CD4-positive, alpha-beta T cell (primary cell): Measurements from ENCODE around the gene ATP5PD. TPM values are rescaled to one million over a fixed set of nuclear protein-coding genes. Genes with fewer than 3 reads are reported as not detected.

ENCODE experiments used
- ATAC-seq: fragments of 200-7000 bp; cut with Tn5 transposase; one replicate; pipeline ENCODE4 v1.10.0; 2022; ENCODE audit warnings: mild to moderate bottlenecking; ENCODE audit not compliant: poor library complexity
- CTCF ChIA-PET: fragments of 350-600 bp; sonication (Branson Sonifier 250); formaldehyde crosslinking; loops from one replicate; lab custom pipeline; 2021; ENCODE audit warnings: antibody characterized with exemption, inconsistent platforms; lab: Charles Lee
- POLR2A ChIA-PET: fragments of 350-600 bp; sonication (Branson Sonifier 250); formaldehyde crosslinking; loops from one replicate; lab custom pipeline; 2021; ENCODE audit warnings: antibody characterized with exemption, inconsistent platforms; lab: Charles Lee
- DNase-seq, 14 experiments: peaks; one replicate each; pipeline ENCODE4 v3.0.0-alpha.2; 2013 to 2020; ENCODE audit warnings: mixed read lengths in 2 of 14
- H3K27ac ChIP-seq, 2 donors: one replicate each; pipeline versions ENCODE4 v1.5.1 to v1.7.0; 2013; ENCODE audit warnings: low read length in 2 of 2, low read depth in 1 of 2, mild to moderate bottlenecking in 1 of 2
- H3K27me3 ChIP-seq, 2 experiments: 1 replicate in 1 of 2; 2 replicates in 1 of 2; pipeline versions ENCODE4 v1.6.1 to v1.7.0; 2013; ENCODE audit warnings: low read length in 2 of 2, control low read depth in 1 of 2, mild to moderate bottlenecking in 1 of 2, moderate library complexity in 1 of 2; ENCODE audit not compliant: insufficient read depth in 2 of 2, control insufficient read depth in 1 of 2
- H3K36me3 ChIP-seq: one replicate; pipeline ENCODE4 v1.6.1; 2013; ENCODE audit warnings: low read length, control low read depth; ENCODE audit not compliant: insufficient read depth
- H3K4me1 ChIP-seq: one replicate; pipeline ENCODE4 v1.6.1; 2013; ENCODE audit warnings: low read length, control low read depth; ENCODE audit not compliant: insufficient read depth
- H3K4me3 ChIP-seq: one replicate; pipeline ENCODE4 v1.5.1; 2013; ENCODE audit warnings: mild to moderate bottlenecking, low read length, moderate library complexity
- H3K9me3 ChIP-seq, 2 experiments: 1 replicate in 1 of 2; 2 replicates in 1 of 2; pipeline versions ENCODE4 v1.6.1 to v1.7.0; 2013; ENCODE audit warnings: low read length in 2 of 2, mild to moderate bottlenecking in 2 of 2, control low read depth in 1 of 2, moderate library complexity in 1 of 2; ENCODE audit not compliant: control insufficient read depth in 1 of 2, insufficient read depth in 1 of 2
- H3K27ac Mint-ChIP-seq: one replicate; pipeline ENCODE4 v1.8.0; 2020; ENCODE audit warnings: mixed read lengths
- H3K27me3 Mint-ChIP-seq: one replicate; pipeline ENCODE4 v1.8.0; 2021; ENCODE audit warnings: mixed read lengths
- H3K36me3 Mint-ChIP-seq: one replicate; pipeline ENCODE4 v1.8.0; 2021; ENCODE audit warnings: low read depth, mixed read lengths
- H3K4me1 Mint-ChIP-seq: one replicate; pipeline ENCODE4 v1.8.0; 2021; ENCODE audit warnings: low read depth, mixed read lengths
- H3K4me3 Mint-ChIP-seq: one replicate; pipeline ENCODE4 v1.8.0; 2020; ENCODE audit warnings: mild to moderate bottlenecking, mixed read lengths
- H3K9me3 Mint-ChIP-seq: one replicate; pipeline ENCODE4 v1.8.0; 2020; ENCODE audit warnings: mixed read lengths
- intact Hi-C, 2 experiments: fragments of 100-400 bp; cut with DNase I in 1 of 2; cut with micrococcal nuclease in 1 of 2; formaldehyde crosslinking; loops; one replicate each; pipeline versions ENCODE4 v1.15.1 to v1.9.0; 2023 to 2025; cut with DNase I, micrococcal nuclease
- total RNA-seq, 174 experiments: library from RNA in 2 of 174; stranded (reverse) in 2 of 174; gene quantifications; one replicate each; pipeline ENCODE4 v1.2.3 and lab custom pipeline; 2021 to 2026
- TF ChIP-seq, protein P1 (sequence below): fragments of 200-600 bp; IDR thresholded peaks from one replicate; pipeline ENCODE4 v1.8.0; 2022; ENCODE audit warnings: antibody characterized with exemption, mild to moderate bottlenecking

ATP5PD gene
- total RNA-seq, 2 experiments from 2014 or later = 98.5 to 112 TPM

DNA sequence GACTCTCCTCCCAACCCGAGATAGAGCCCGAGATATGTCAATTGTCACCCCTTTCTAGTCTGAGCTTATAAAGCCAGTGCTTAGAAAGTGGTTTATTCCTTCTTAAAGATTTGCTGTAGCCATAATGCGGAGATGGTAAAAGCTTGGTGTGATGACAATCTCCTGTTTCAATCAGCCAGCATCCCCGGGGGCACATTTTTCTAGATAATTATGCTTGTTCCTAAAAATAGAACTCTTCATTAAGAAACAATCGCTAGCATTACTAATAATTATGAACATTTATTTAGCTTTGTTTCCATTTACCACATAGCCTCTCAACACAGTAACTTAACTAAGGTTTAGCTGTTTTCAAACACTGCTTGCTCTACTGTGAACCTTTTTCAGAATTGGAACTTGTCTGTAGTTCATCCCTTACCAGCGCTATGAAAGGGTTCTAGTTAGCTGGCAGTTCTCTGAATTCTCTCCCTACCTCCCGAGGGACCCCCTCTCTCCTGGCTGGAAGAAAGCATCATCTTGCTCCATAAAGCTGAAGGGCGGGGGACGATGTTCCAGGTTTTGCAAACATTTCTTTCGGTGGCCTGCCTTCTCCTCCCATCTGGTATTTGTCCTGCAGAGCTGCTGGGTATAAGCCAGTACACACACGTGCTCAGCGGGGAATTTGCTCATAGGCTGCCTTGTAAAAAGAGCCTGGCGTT is 35.2 kb downstream of the ATP5PD start:
- ChIA-PET CTCF (interaction anchor here (0.6 to 3.3 kb wide), 12 partner anchors 13 to 323 kb away, joined by 3 to 51 read pairs (median 11); partner anchors contain the start of genes ATP5PD, CDR2L, GGA3 and HID1), POLR2A (interaction anchor here (1.2 to 3.7 kb wide), 17 partner anchors 12 to 656 kb away, joined by 3 to 61 read pairs (median 7); partner anchors contain the start of genes ARMC7, ATP5PD, CDR2L and GGA3)
- peak overlapping the region; percentile 85 for H3K27ac Mint-ChIP-seq
- H3K4me1 Mint-ChIP-seq = peaks cover 35% of the 10 kb centered on the region
- DNase-seq = no peak
- intact Hi-C loops = loop anchor here (1.0 to 2.0 kb wide), 4 partner anchors 23 to 49 kb away; partner anchors contain the start of genes ATP5PD (in 1 of the 2) and KCTD2 (in 1 of the 2)
- H3K9me3 Mint-ChIP-seq = no peaks in the 10 kb centered on the region
- Histone ChIP-seq H3K4me1 (peaks cover 18% of the 10 kb centered on the region), H3K36me3 (peaks cover 4% of the 10 kb centered on the region), H3K27ac (peak overlapping the region in 1 of 2 donors; percentile 45), H3K27me3 (peaks cover 0 to 2% of the 10 kb centered on the region in 2 experiments), H3K4me3 (no peak overlapping the region), H3K9me3 (no peaks in the 10 kb centered on the region)
- TF ChIP-seq, protein P1, sequence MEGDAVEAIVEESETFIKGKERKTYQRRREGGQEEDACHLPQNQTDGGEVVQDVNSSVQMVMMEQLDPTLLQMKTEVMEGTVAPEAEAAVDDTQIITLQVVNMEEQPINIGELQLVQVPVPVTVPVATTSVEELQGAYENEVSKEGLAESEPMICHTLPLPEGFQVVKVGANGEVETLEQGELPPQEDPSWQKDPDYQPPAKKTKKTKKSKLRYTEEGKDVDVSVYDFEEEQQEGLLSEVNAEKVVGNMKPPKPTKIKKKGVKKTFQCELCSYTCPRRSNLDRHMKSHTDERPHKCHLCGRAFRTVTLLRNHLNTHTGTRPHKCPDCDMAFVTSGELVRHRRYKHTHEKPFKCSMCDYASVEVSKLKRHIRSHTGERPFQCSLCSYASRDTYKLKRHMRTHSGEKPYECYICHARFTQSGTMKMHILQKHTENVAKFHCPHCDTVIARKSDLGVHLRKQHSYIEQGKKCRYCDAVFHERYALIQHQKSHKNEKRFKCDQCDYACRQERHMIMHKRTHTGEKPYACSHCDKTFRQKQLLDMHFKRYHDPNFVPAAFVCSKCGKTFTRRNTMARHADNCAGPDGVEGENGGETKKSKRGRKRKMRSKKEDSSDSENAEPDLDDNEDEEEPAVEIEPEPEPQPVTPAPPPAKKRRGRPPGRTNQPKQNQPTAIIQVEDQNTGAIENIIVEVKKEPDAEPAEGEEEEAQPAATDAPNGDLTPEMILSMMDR = no peak
- H3K27me3 Mint-ChIP-seq = no peaks in the 10 kb centered on the region
- H3K4me3 Mint-ChIP-seq = peak overlapping the region; percentile 96
- ATAC-seq = no peak
- peaks cover 26% of the 10 kb centered on the region for H3K36me3 Mint-ChIP-seq

DNA sequence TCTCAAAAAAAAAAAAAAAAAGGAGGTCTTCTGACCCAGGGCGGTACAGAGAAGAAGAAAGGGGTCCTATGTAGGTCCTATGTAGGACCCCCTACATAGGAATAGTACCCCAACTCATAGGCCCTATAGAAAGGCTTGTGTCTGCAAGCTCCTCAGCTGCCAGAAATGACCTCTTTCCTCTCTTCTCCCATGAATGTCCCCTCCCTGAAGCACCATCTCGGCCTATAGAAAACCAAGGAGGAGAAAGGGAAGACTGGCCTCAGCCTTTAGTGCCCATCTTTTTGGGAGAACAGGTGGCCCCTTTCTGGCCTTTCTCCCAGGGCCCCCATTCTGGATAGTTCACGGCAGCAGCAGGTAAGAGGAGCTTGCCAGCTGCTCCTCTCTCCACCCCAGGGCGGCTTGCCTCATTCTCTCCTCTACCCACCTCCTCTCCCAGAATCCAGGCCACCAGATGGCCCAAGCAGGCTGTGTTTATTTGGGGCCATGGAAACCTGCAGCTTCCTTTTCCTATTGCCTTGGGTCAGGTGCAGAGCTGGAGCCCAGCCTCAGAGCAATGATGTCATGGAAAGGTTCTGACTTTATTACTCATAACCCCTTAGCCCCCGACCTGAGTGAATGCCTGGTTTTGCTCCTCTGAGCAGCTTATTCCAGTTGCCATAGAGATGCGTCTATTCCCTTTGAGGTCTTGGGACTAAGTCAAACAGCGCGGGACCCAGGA is 35.9 kb downstream of the ATP5PD start:
- Mint-ChIP-seq H3K27ac (no peak overlapping the region), H3K4me3 (peak overlapping the region; percentile 76), H3K27me3 (no peaks in the 10 kb centered on the region), H3K4me1 (peaks cover 35% of the 10 kb centered on the region), H3K9me3 (no peaks in the 10 kb centered on the region), H3K36me3 (peaks cover 22% of the 10 kb centered on the region)
- ATAC-seq (no peak), DNase-seq (no peak)
- CTCF ChIA-PET = interaction anchor here (0.6 to 3.3 kb wide), 5 partner anchors 21 to 323 kb away, joined by 3 to 51 read pairs (median 15); partner anchors contain the start of gene CDR2L
- POLR2A ChIA-PET = interaction anchor here (1.2 to 3.7 kb wide), 5 partner anchors 12 to 38 kb away, joined by 3 to 61 read pairs (median 27); partner anchors contain the start of genes ATP5PD, CDR2L, HID1 and KCTD2
- no peak overlapping the region for H3K4me3 ChIP-seq
- no peaks in the 10 kb centered on the region for H3K9me3 ChIP-seq
- H3K4me1 ChIP-seq = peaks cover 18% of the 10 kb centered on the region
- intact Hi-C loops = no loop called here
- peaks cover 0 to 4% of the 10 kb centered on the region in 2 experiments for H3K27me3 ChIP-seq
- TF ChIP-seq, protein P1 = no peak
- no peaks in the 10 kb centered on the region for H3K36me3 ChIP-seq
- H3K27ac ChIP-seq = no peak overlapping the region

DNA sequence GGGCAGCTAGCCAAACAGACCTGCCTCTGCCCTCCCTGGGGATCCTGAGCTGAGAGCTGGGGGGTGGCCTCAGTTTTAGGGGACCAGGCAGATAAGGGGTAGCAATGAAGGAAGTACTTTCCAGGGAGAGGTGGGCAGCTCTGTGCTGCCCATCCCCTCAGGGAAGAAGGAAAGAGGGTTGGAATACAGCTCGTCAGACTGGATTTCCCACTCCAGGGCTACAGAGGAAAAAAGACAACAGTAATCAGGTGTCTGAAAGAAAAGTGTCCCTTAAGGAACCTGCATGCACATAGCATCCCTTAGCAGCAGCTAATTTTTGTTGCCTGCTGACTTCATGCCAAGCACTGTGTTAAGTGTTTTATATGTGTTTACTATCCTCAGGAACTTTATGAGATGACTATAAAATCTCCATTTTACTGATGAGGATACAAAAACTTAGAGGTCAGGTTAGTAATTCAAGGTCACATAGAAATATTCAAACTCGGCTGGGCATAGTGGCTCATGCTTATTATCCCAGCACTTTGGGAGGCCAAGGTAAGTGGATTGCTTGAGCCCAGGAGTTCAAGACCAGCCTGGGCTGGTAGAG is 37.5 kb downstream of the ATP5PD start:
- no peak overlapping the region for H3K4me3 ChIP-seq
- ChIA-PET CTCF (interaction anchor here (0.7 to 1.5 kb wide), 3 partner anchors 51 to 194 kb away, joined by 3 to 4 read pairs (median 4); no protein-coding TSS in a partner anchor), POLR2A (interaction anchor here (0.9 kb wide), 1 partner anchor 58 kb away, joined by 3 read pairs; no protein-coding TSS in a partner anchor)
- no peak overlapping the region for H3K27ac ChIP-seq
- peaks cover 24% of the 10 kb centered on the region for H3K4me1 Mint-ChIP-seq
- no peaks in the 10 kb centered on the region for H3K9me3 ChIP-seq
- peaks cover 10% of the 10 kb centered on the region for H3K36me3 Mint-ChIP-seq
- H3K4me1 ChIP-seq = peaks cover 18% of the 10 kb centered on the region
- no peak for DNase-seq
- peak overlapping the region; percentile 38 for H3K4me3 Mint-ChIP-seq
- TF ChIP-seq, protein P1 = no peak
- H3K9me3 Mint-ChIP-seq = no peaks in the 10 kb centered on the region
- H3K27ac Mint-ChIP-seq = no peak overlapping the region
- intact Hi-C loops = no loop called here
- ATAC-seq = no peak
- H3K27me3 Mint-ChIP-seq = no peaks in the 10 kb centered on the region
- peaks cover 0 to 4% of the 10 kb centered on the region in 2 experiments for H3K27me3 ChIP-seq
- no peaks in the 10 kb centered on the region for H3K36me3 ChIP-seq
